WTC11 (cell line): ENCODE data around the gene FOXP4. TPM values are rescaled to one million over a fixed set of nuclear protein-coding genes. Genes with fewer than 3 reads are reported as not detected.

ENCODE experiments used
- ATAC-seq: fragments of 200-7000 bp; cut with Tn5 transposase; 2 replicates; pipeline ENCODE4 v1.10.0; 2021; ENCODE audit warnings: mild to moderate bottlenecking, moderate library complexity
- CTCF ChIA-PET: fragments of 300-600 bp; sonication (Branson Sonifier 250); formaldehyde crosslinking; loops from one replicate; lab custom pipeline; 2021; ENCODE audit warnings: antibody characterized with exemption; lab: Charles Lee
- POLR2A ChIA-PET: fragments of 350-600 bp; sonication (Branson Sonifier 250); formaldehyde crosslinking; loops from one replicate; lab custom pipeline; 2021; ENCODE audit warnings: antibody characterized with exemption; lab: Charles Lee
- DNase-seq: peaks from one replicate; pipeline ENCODE4 v3.0.0; 2021; ENCODE audit warnings: low spot score
- H3K27ac Mint-ChIP-seq: 2 replicates; pipeline ENCODE4 v1.8.0; 2021; ENCODE audit warnings: mixed read lengths
- H3K27me3 Mint-ChIP-seq: 2 replicates; pipeline ENCODE4 v1.8.0; 2021; ENCODE audit warnings: low read depth, mild to moderate bottlenecking, moderate library complexity, mixed read lengths
- H3K36me3 Mint-ChIP-seq: 2 replicates; pipeline ENCODE4 v1.8.0; 2021; ENCODE audit warnings: mixed read lengths
- H3K4me1 Mint-ChIP-seq: 2 replicates; pipeline ENCODE4 v1.8.0; 2022; ENCODE audit warnings: mixed read lengths
- H3K4me3 Mint-ChIP-seq: 2 replicates; pipeline ENCODE4 v1.8.0; 2021; ENCODE audit warnings: mild to moderate bottlenecking, moderate library complexity, mixed read lengths
- H3K9me3 Mint-ChIP-seq: 2 replicates; pipeline ENCODE4 v1.8.0; 2021; ENCODE audit warnings: mixed read lengths
- EMX1 ChIP-seq: fragments of 250-450 bp; sonication (Bioruptor Pico); IDR thresholded peaks from 2 replicates; pipeline ENCODE4 v1.8.0; 2021; ENCODE audit warnings: mild to moderate bottlenecking
- ESRRA ChIP-seq: sonication (generic); formaldehyde crosslinking; IDR thresholded peaks from 2 replicates; pipeline ENCODE4 v1.8.1; 2022; ENCODE audit warnings: mild to moderate bottlenecking, missing genetic modification reagents, borderline replicate concordance
- FOXP1 ChIP-seq: sonication (generic); formaldehyde crosslinking; IDR thresholded peaks from 2 replicates; pipeline ENCODE4 v1.8.0; 2022; ENCODE audit warnings: missing genetic modification reagents, mild to moderate bottlenecking, moderate library complexity, borderline replicate concordance
- IRF2 ChIP-seq: sonication (generic); formaldehyde crosslinking; IDR thresholded peaks from 2 replicates; pipeline ENCODE4 v1.8.0; 2022; ENCODE audit warnings: low read depth, missing genetic modification reagents, borderline replicate concordance
- NFATC4 ChIP-seq: fragments of 250-450 bp; sonication (Bioruptor Pico); IDR thresholded peaks from 2 replicates; pipeline ENCODE4 v1.9.0; 2021; ENCODE audit warnings: mild to moderate bottlenecking
- OVOL2 ChIP-seq: fragments of 250-450 bp; sonication (Bioruptor Pico); IDR thresholded peaks from 2 replicates; pipeline ENCODE4 v1.9.0; 2021; ENCODE audit warnings: mild to moderate bottlenecking, borderline replicate concordance
- RORB ChIP-seq: fragments of 250-450 bp; sonication (Bioruptor Pico); IDR thresholded peaks from 2 replicates; pipeline ENCODE4 v1.9.0; 2021; ENCODE audit warnings: mild to moderate bottlenecking
- TEAD4 ChIP-seq: sonication (generic); formaldehyde crosslinking; IDR thresholded peaks from 2 replicates; pipeline ENCODE4 v1.8.0; 2022; ENCODE audit warnings: mild to moderate bottlenecking, missing genetic modification reagents
- ZNF219 ChIP-seq: sonication (generic); formaldehyde crosslinking; IDR thresholded peaks from 2 replicates; pipeline ENCODE4 v1.8.0; 2023; ENCODE audit warnings: missing genetic modification reagents, mild to moderate bottlenecking, borderline replicate concordance
- ZNF396 ChIP-seq: fragments of 250-450 bp; sonication (Bioruptor Pico); IDR thresholded peaks from 2 replicates; pipeline ENCODE4 v1.8.0; 2021; ENCODE audit warnings: mild to moderate bottlenecking, moderate library complexity, borderline replicate concordance
- total RNA-seq: library from RNA; stranded (reverse); gene quantifications from 3 replicates; pipeline ENCODE4 v1.2.3, GENCODE V29; 2021
- TF ChIP-seq, protein P1 (sequence below): sonication (generic); formaldehyde crosslinking; IDR thresholded peaks from 2 replicates; pipeline ENCODE4 v1.8.1; 2023; ENCODE audit warnings: mild to moderate bottlenecking, missing genetic modification reagents, moderate library complexity
- TF ChIP-seq, protein P2 (sequence below): fragments of 200-600 bp; IDR thresholded peaks from 2 replicates; pipeline ENCODE4 v1.8.0; 2022; ENCODE audit warnings: antibody characterized with exemption
- TF ChIP-seq, protein P3 (sequence below): sonication (generic); formaldehyde crosslinking; IDR thresholded peaks from 2 replicates; pipeline ENCODE4 v1.8.1; 2022; ENCODE audit warnings: low read depth, missing genetic modification reagents, borderline replicate concordance
- TF ChIP-seq, protein P4 (sequence below): sonication (generic); formaldehyde crosslinking; IDR thresholded peaks from 2 replicates; pipeline ENCODE4 v1.8.0; 2022; ENCODE audit warnings: missing genetic modification reagents

Gene FOXP4
- total RNA-seq, 1 experiment from 2014 or later: 36.6 TPM

DNA sequence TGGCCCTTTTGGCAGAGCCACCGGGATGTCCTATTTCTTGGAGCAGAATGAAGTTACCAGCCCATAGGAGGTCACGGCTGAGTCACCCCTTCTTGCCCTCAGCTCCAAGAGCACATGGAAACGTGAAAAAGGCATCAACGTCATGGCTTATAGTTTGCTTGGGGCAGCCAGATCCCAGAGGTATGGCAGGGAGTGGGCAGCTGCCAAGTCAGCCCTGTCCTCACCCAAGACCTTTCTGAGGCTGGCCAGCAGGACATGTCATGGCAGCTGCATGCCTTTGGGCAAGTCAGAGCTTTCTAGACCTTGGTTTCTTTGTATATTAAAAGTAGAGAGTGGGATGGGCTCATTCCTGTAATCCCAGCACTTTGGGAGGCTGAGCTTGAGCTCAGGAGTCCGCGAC is 83.9 kb downstream of the FOXP4 start:
- POLR2A ChIA-PET: interaction anchor here (0.6 kb wide), 1 partner anchor 114 kb away, joined by 3 read pairs; no protein-coding TSS in a partner anchor

DNA sequence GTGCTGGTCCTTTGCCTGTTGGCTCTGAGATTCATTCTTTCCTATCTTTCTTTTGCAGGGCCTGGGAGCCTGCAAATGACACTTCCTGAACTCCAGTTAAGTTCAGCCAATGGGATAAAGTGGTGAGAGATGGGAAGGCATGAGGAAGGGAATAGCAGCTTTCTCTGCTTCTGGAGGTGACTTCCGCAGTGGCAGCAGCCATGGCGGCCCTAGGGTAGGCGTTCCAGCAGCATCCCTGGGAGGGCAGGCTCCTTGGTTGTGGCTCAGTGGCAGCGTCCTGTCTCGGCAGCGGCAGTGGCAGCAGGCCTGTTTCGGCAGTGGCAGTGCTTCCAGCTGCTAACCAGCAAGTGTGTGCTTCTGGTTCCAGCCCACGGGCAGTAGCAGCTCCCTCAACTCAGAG is 84.8 kb downstream of the FOXP4 start:
- no peak overlapping the region for H3K4me3 Mint-ChIP-seq
- POLR2A ChIA-PET: interaction anchor here (0.6 kb wide), 1 partner anchor 115 kb away, joined by 3 read pairs; no protein-coding TSS in a partner anchor
- DNase-seq: no peak
- H3K9me3 Mint-ChIP-seq: no peaks in the 10 kb centered on the region
- TF ChIP-seq IRF2 (CRISPR knock-in tag) (no peak), NFATC4 (CRISPR knock-in tag) (no peak), OVOL2 (CRISPR knock-in tag) (no peak), RORB (CRISPR knock-in tag) (no peak), TEAD4 (CRISPR knock-in tag) (no peak)
- TF ChIP-seq, protein P1, sequence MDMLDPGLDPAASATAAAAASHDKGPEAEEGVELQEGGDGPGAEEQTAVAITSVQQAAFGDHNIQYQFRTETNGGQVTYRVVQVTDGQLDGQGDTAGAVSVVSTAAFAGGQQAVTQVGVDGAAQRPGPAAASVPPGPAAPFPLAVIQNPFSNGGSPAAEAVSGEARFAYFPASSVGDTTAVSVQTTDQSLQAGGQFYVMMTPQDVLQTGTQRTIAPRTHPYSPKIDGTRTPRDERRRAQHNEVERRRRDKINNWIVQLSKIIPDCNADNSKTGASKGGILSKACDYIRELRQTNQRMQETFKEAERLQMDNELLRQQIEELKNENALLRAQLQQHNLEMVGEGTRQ (CRISPR knock-in tag): no peak
- TF ChIP-seq, protein P2, sequence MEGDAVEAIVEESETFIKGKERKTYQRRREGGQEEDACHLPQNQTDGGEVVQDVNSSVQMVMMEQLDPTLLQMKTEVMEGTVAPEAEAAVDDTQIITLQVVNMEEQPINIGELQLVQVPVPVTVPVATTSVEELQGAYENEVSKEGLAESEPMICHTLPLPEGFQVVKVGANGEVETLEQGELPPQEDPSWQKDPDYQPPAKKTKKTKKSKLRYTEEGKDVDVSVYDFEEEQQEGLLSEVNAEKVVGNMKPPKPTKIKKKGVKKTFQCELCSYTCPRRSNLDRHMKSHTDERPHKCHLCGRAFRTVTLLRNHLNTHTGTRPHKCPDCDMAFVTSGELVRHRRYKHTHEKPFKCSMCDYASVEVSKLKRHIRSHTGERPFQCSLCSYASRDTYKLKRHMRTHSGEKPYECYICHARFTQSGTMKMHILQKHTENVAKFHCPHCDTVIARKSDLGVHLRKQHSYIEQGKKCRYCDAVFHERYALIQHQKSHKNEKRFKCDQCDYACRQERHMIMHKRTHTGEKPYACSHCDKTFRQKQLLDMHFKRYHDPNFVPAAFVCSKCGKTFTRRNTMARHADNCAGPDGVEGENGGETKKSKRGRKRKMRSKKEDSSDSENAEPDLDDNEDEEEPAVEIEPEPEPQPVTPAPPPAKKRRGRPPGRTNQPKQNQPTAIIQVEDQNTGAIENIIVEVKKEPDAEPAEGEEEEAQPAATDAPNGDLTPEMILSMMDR: no peak
- CTCF ChIA-PET: interaction anchor here (0.5 to 2.0 kb wide), 3 partner anchors 24 to 39 kb away, joined by 5 to 7 read pairs (median 5); no protein-coding TSS in a partner anchor
- H3K27me3 Mint-ChIP-seq: peaks cover 28% of the 10 kb centered on the region
- H3K4me1 Mint-ChIP-seq: peaks cover 15% of the 10 kb centered on the region
- H3K27ac Mint-ChIP-seq: no peak overlapping the region
- no peak for ATAC-seq
- no peaks in the 10 kb centered on the region for H3K36me3 Mint-ChIP-seq

More for the DNA sequence above, 83.9 kb downstream of the FOXP4 start:
- H3K4me3 Mint-ChIP-seq: no peak overlapping the region
- no peaks in the 10 kb centered on the region for H3K36me3 Mint-ChIP-seq
- DNase-seq: no peak
- CTCF ChIA-PET: interaction anchor here (0.6 to 2.0 kb wide), 3 partner anchors 23 to 591 kb away, joined by 3 to 7 read pairs (median 5); partner anchors contain the start of gene UNC5CL
- H3K27me3 Mint-ChIP-seq: peaks cover 19% of the 10 kb centered on the region
- H3K4me1 Mint-ChIP-seq: peaks cover 18% of the 10 kb centered on the region
- TF ChIP-seq ESRRA (CRISPR knock-in tag) (no peak), FOXP1 (no peak)
- H3K27ac Mint-ChIP-seq: no peak overlapping the region
- H3K9me3 Mint-ChIP-seq: no peaks in the 10 kb centered on the region
- ATAC-seq: no peak

DNA sequence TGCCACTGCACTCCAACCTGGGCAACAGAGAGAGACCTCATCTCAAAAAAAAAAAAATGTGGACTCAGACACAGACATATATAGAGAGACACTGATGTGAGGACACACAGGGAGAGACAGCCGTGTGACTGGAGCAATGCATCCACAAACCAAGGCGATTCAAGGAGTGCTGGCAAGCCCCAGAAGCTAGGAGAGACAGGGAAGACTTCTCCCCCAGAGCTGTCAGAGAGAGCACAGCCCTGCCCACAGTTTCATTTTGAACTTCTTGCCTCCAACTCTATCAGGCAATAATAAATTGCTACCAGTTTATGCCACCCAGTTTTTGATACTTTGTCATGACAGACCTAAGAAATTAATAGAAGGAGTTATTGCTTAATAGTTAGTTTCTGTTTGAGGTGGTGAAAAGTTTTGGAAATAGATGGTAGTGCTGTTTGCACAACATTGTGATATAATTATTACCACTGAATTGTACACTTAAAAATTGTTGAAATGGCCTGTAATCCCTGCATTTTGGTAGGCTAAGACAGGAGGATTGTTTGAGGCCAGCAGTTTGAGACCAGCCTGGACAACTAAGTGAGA is 87.0 kb downstream of the FOXP4 start:
- ChIA-PET POLR2A (no interaction called here), CTCF (no interaction called here)
- H3K4me1 Mint-ChIP-seq: peaks cover 23% of the 10 kb centered on the region
- H3K27me3 Mint-ChIP-seq: peaks cover 44% of the 10 kb centered on the region
- no peaks in the 10 kb centered on the region for H3K36me3 Mint-ChIP-seq
- DNase-seq (no peak), ATAC-seq (no peak)
- no peak overlapping the region for H3K4me3 Mint-ChIP-seq
- no peak overlapping the region for H3K27ac Mint-ChIP-seq
- TF ChIP-seq ZNF396 (CRISPR knock-in tag): no peak
- TF ChIP-seq ZNF219 (CRISPR knock-in tag): no peak
- TF ChIP-seq EMX1: no peak
- H3K9me3 Mint-ChIP-seq: no peaks in the 10 kb centered on the region

DNA sequence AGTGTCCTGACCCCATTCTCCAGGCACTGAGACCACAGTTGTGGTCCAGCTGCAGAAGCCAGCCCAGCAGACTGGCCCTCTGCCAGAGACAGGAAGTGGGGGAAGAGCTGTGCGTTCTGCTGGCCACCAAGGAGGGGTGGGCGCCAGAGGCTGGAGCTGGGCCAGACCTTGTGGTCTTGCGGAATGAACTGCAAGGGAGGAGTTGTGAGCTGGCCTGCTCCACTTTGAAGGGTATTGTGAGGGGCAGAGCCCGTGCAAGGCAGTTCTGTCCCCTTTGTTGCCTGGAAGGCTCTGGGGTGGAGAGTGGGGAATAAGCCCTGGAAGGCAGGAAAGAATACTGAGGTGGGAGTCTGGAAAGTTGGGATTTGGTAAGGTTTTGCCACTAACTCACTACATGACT is 88.5 kb downstream of the FOXP4 start:
- no peak overlapping the region for H3K4me3 Mint-ChIP-seq
- peaks cover 48% of the 10 kb centered on the region for H3K27me3 Mint-ChIP-seq

More for the DNA sequence above, 88.5 kb downstream of the FOXP4 start:
- Mint-ChIP-seq H3K36me3 (no peaks in the 10 kb centered on the region), H3K4me1 (peaks cover 29% of the 10 kb centered on the region), H3K9me3 (no peaks in the 10 kb centered on the region), H3K27ac (no peak overlapping the region)
- DNase-seq (peak; percentile 36), ATAC-seq (no peak; the same call in 1 of the 2 replicates)
- TF ChIP-seq, protein P3, sequence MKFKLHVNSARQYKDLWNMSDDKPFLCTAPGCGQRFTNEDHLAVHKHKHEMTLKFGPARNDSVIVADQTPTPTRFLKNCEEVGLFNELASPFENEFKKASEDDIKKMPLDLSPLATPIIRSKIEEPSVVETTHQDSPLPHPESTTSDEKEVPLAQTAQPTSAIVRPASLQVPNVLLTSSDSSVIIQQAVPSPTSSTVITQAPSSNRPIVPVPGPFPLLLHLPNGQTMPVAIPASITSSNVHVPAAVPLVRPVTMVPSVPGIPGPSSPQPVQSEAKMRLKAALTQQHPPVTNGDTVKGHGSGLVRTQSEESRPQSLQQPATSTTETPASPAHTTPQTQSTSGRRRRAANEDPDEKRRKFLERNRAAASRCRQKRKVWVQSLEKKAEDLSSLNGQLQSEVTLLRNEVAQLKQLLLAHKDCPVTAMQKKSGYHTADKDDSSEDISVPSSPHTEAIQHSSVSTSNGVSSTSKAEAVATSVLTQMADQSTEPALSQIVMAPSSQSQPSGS (CRISPR knock-in tag): no peak
- TF ChIP-seq, protein P4, sequence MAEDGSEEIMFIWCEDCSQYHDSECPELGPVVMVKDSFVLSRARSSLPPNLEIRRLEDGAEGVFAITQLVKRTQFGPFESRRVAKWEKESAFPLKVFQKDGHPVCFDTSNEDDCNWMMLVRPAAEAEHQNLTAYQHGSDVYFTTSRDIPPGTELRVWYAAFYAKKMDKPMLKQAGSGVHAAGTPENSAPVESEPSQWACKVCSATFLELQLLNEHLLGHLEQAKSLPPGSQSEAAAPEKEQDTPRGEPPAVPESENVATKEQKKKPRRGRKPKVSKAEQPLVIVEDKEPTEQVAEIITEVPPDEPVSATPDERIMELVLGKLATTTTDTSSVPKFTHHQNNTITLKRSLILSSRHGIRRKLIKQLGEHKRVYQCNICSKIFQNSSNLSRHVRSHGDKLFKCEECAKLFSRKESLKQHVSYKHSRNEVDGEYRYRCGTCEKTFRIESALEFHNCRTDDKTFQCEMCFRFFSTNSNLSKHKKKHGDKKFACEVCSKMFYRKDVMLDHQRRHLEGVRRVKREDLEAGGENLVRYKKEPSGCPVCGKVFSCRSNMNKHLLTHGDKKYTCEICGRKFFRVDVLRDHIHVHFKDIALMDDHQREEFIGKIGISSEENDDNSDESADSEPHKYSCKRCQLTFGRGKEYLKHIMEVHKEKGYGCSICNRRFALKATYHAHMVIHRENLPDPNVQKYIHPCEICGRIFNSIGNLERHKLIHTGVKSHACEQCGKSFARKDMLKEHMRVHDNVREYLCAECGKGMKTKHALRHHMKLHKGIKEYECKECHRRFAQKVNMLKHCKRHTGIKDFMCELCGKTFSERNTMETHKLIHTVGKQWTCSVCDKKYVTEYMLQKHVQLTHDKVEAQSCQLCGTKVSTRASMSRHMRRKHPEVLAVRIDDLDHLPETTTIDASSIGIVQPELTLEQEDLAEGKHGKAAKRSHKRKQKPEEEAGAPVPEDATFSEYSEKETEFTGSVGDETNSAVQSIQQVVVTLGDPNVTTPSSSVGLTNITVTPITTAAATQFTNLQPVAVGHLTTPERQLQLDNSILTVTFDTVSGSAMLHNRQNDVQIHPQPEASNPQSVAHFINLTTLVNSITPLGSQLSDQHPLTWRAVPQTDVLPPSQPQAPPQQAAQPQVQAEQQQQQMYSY: peak; percentile 64; the same call in 1 of the 2 replicates
- ChIA-PET POLR2A (no interaction called here), CTCF (interaction anchor here (1.1 to 1.8 kb wide), 6 partner anchors 32 to 267 kb away, joined by 3 to 14 read pairs (median 5); no protein-coding TSS in a partner anchor)
